ENCODE measurements around the gene ADGRA1.

The ADGRA1 gene

DNA sequence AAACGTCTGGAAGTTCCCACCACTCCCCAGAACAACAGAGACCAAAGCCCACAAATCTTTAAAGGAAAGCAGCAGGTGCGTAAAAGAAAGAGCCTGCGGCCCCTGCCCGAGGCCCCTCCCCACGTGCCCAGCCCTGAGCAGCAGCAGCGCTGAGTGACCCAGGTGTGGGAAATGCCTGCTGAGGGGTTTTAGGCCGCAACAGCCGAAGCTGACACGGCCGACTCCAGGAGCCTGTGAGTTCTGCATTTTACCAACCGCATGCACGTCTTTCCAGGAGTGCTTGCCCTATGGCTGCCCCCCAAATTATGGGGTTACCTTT, 70.7 kb downstream of the ADGRA1 start:
- H3K9me3 ChIP-seq = no peaks in the 10 kb centered on the region

DNA sequence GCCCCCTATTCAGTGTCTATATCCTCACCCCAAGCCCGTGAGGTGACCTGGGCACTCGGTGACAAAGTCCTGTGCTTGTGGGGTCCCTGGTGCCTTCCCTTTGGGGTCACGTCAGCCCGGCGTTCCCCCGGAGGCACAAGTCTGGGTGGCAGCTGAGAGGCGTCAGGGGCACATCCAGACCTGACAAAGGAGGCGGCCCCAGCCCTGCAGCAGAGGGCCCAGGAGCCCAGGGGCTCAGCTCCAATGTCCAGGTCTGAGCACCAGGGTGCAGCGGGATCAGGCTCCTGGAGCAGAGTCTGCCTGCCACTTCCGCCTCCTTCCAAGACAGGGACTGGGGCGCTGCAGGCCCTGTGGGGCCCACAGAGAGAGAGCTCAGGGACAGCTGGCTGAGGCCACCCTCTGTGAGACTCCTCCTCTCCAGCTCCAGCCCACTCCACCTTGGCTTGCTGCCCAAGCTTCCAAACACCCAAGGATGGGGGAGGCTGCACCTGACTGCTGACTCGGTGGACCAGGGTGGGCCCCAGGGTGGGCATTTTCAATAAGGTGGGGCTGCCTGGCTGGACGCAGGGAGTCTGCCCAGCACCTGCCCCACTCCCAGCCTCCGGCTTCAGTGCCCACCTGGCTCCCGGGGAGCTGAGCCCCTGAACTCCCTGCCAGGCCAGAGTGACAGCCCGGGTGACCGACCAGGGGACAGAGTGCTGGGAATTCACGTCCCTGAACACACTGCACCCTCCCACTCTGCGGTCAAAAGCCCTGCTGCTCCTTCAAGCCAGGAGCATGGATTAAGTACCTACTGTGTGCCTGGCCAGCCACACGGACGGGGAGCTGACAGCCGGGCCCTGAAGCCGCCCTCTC, 71.3 kb downstream of the ADGRA1 start:
- DNase-seq = peak; percentile 43
- TF ChIP-seq CTCF (IDR thresholded peaks at IDR 0.05; ENCODE audit: low read depth, low read length) = no peak
- peaks cover 31% of the 10 kb centered on the region for H3K27me3 ChIP-seq

More for the DNA sequence above, 70.7 kb downstream of the ADGRA1 start:
- TF ChIP-seq CTCF (IDR thresholded peaks at IDR 0.05; ENCODE audit: low read depth, low read length) = no peak
- no peak for DNase-seq
- Histone ChIP-seq H3K27me3 (peaks cover 30% of the 10 kb centered on the region), H3K4me3 (ENCODE audit: low read depth, low read length) (no peak overlapping the region), H3K36me3 (no peaks in the 10 kb centered on the region), H3K4me1 (no peaks in the 10 kb centered on the region)

GRCh38 chr10:133159611-133159949, 71.9 kb downstream of the ADGRA1 start:
- DNase-seq = no peak
- no peak overlapping the region for H3K4me3 ChIP-seq (ENCODE audit: low read depth, low read length)
- H3K36me3 ChIP-seq = no peaks in the 10 kb centered on the region
- H3K4me1 ChIP-seq = no peaks in the 10 kb centered on the region
- peaks cover 32% of the 10 kb centered on the region for H3K27me3 ChIP-seq
- TF ChIP-seq CTCF (IDR thresholded peaks at IDR 0.05; ENCODE audit: low read depth, low read length) = no peak
- H3K9me3 ChIP-seq = no peaks in the 10 kb centered on the region

More for the DNA sequence above, 71.3 kb downstream of the ADGRA1 start:
- Histone ChIP-seq H3K9me3 (no peaks in the 10 kb centered on the region), H3K36me3 (no peaks in the 10 kb centered on the region), H3K4me3 (ENCODE audit: low read depth, low read length) (no peak overlapping the region), H3K4me1 (no peaks in the 10 kb centered on the region)

GRCh38 chr10:133159950-133160825, 72.5 kb downstream of the ADGRA1 start, which contains the start of gene KNDC1:
TSS of gene KNDC1 (plus strand) at chr10:133160219. CDS start at chr10:133160468, 249 bp downstream.
- Histone ChIP-seq H3K9me3 (no peaks in the 10 kb centered on the region), H3K36me3 (no peaks in the 10 kb centered on the region), H3K27me3 (peaks cover 35% of the 10 kb centered on the region), H3K4me3 (ENCODE audit: low read depth, low read length) (peak within 1 kb of the TSS; percentile 45), H3K4me1 (no peaks in the 10 kb centered on the region)
- TF ChIP-seq CTCF (IDR thresholded peaks at IDR 0.05; ENCODE audit: low read depth, low read length) = no peak
- DNase-seq = peak; percentile 56

DNA sequence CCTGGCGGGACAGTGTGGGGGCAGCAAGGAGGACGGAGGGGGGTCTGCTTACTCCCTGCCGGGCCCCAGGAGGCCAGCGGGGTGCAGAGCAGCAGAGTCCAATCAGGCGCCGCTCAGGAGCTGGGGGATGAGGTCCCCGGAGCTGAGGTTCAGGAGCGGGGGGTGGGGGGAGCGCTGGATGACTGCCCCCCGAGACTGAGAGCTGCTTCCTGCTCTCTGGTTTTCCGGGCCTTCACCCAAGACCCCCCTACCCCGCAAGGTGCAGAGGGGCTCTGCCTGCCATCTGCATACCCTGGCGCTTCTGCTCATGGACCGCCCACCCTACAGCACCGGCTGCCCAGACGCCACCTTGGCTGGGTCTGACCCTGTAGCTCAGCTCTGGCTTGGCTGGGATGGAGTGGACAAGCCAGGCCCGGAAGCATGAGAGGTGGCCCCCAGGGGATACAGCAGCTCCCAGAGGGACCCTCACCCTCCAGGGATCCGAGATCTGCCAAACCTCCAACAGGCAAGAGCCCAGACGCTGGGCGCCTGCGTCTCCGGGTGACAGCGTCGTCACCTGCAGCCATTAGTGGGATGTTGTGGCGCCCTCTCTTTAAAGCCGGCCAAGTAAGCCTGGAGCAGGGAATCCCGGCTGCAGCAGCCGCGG, 73.2 kb downstream of the ADGRA1 start:
- Histone ChIP-seq H3K4me1 (no peaks in the 10 kb centered on the region), H3K4me3 (ENCODE audit: low read depth, low read length) (peak overlapping the region; percentile 45), H3K9me3 (no peaks in the 10 kb centered on the region), H3K27me3 (peaks cover 39% of the 10 kb centered on the region), H3K36me3 (no peaks in the 10 kb centered on the region)
- TF ChIP-seq CTCF (IDR thresholded peaks at IDR 0.05; ENCODE audit: low read depth, low read length) = no peak
- no peak for DNase-seq

Measured in BE2C (cell line).